Endodermal cell (in vitro differentiated cells): ENCODE measurements around the gene CDK13. TPM values are rescaled to one million over a fixed set of nuclear protein-coding genes. Genes with fewer than 3 reads are reported as not detected.

Experiments
- DNase-seq: peaks from one replicate; pipeline ENCODE4 v3.0.0-alpha.2; 2017
- H3K27ac ChIP-seq: 2 replicates; pipeline ENCODE4 v1.5.1; 2013; ENCODE audit warnings: mild to moderate bottlenecking, low read depth, low read length, moderate library complexity
- H3K27me3 ChIP-seq: 2 replicates; pipeline ENCODE4 v1.6.1; 2013; ENCODE audit warnings: mild to moderate bottlenecking, low read length, moderate library complexity; ENCODE audit not compliant: insufficient read depth, control insufficient read depth, poor library complexity, severe bottlenecking
- H3K36me3 ChIP-seq: 2 replicates; pipeline ENCODE4 v1.7.0; 2013; ENCODE audit warnings: mild to moderate bottlenecking, low read length, moderate library complexity; ENCODE audit not compliant: control insufficient read depth, insufficient read depth
- H3K4me1 ChIP-seq: one replicate; pipeline ENCODE4 v1.7.0; 2013; ENCODE audit warnings: low read length; ENCODE audit not compliant: control insufficient read depth, insufficient read depth
- H3K4me3 ChIP-seq: 2 replicates; pipeline ENCODE4 v1.5.1; 2013; ENCODE audit warnings: mild to moderate bottlenecking, low read length, moderate library complexity
- H3K9ac ChIP-seq: 2 replicates; pipeline ENCODE4 v1.6.1; 2013; ENCODE audit warnings: mild to moderate bottlenecking, low read length, moderate library complexity; ENCODE audit not compliant: poor library complexity, severe bottlenecking; ENCODE audit errors: extremely low read depth
- H3K9me3 ChIP-seq: 2 replicates; pipeline ENCODE4 v1.6.1; 2013; ENCODE audit warnings: mild to moderate bottlenecking, low read length, moderate library complexity; ENCODE audit not compliant: control insufficient read depth
- H3K27ac Mint-ChIP-seq: 2 replicates; pipeline ENCODE4 v1.8.0; 2020; ENCODE audit warnings: mixed read lengths
- H3K27me3 Mint-ChIP-seq: 2 replicates; pipeline ENCODE4 v1.8.0; 2021; ENCODE audit warnings: mild to moderate bottlenecking, mixed read lengths; ENCODE audit not compliant: insufficient read depth
- H3K36me3 Mint-ChIP-seq: 2 replicates; pipeline ENCODE4 v1.8.0; 2020; ENCODE audit warnings: low read depth, mixed read lengths
- H3K4me1 Mint-ChIP-seq: 2 replicates; pipeline ENCODE4 v1.8.0; 2020; ENCODE audit warnings: mixed read lengths
- H3K4me3 Mint-ChIP-seq: 2 replicates; pipeline ENCODE4 v1.8.0; 2020; ENCODE audit warnings: mild to moderate bottlenecking, moderate library complexity, mixed read lengths
- H3K9me3 Mint-ChIP-seq: 2 replicates; pipeline ENCODE4 v1.8.0; 2020; ENCODE audit warnings: mild to moderate bottlenecking, mixed read lengths
- WGBS, 2 experiments: methylation state at CpG; one replicate each; pipeline versions ENCODE4 v1.1.5 to v1.1.7; 2013; ENCODE audit warnings: missing lambda C conversion rate in 2 of 2, mixed read lengths in 1 of 2; ENCODE audit not compliant: insufficient coverage in 1 of 2, insufficient read length in 1 of 2; 5-methylcytosine and 5-hydroxymethylcytosine counted together
- total RNA-seq, 2 donors: library from RNA; stranded (reverse); fragmentation: NEBNext Ultra II Directional in 1 of 2; extraction: Animal tissue kit (Norgen Biotek cat#: 25700) in 1 of 2; gene quantifications; 2 replicates in 1 of 2; 3 replicates in 1 of 2; pipeline ENCODE4 v1.2.1, GENCODE V29; 2021
- TF ChIP-seq, protein P1 (sequence below): fragments of 200-600 bp; sonication (generic); conservative IDR thresholded peaks from 2 replicates; pipeline ENCODE4 v1.5.0; 2021; ENCODE audit warnings: antibody characterized with exemption, mild to moderate bottlenecking

Gene CDK13
- total RNA-seq, 2 donors from 2014 or later = 60.8 to 77.7 TPM

DNA sequence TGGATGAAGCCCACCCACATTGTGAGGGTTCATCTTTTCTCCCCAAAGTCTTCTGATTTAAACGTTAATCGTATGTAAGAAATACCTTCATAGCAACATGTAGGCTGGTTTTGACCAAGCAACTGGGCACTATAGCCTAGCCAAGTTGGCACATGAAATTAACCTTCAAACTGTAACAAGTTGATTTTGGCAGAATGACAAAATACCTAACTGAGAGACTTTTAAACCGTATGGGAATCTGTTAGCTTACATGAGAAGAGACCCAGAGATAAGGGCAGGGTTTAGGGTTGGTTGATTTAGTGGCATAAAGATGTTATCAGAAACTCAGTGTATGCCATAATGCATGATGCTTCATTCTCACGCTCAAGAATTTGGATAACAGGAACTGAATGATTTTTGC, 69.5 kb downstream of the CDK13 start:
- H3K4me1 Mint-ChIP-seq = peaks cover 6% of the 10 kb centered on the region

DNA sequence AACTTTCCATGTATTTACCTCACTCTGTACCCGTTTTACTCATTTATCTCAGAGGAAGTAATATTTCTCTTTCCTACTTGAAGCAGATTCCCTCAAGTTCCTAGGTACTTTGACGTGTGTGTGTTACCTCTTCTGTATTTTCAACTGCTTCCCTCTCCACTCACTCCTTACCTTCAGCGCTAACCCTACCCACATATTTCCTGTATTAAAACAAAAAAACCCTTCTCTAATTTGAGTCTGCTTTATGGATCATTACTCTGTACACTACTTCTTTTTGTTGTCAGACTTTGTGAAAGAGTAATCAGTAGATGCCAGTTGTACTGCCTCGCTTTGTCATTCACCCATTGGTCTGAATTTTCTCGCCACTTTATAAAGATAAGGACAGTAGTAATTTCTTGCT, 74.0 kb downstream of the CDK13 start:
- no peak overlapping the region for H3K27ac Mint-ChIP-seq
- Histone ChIP-seq H3K27ac (no peak overlapping the region), H3K9me3 (peaks cover 8% of the 10 kb centered on the region), H3K9ac (no peak overlapping the region), H3K4me1 (no peaks in the 10 kb centered on the region), H3K4me3 (no peak overlapping the region), H3K36me3 (peaks cover 34% of the 10 kb centered on the region), H3K27me3 (no peaks in the 10 kb centered on the region)
- DNase-seq = no peak
- no peaks in the 10 kb centered on the region for H3K27me3 Mint-ChIP-seq
- H3K4me1 Mint-ChIP-seq = no peaks in the 10 kb centered on the region
- H3K9me3 Mint-ChIP-seq = no peaks in the 10 kb centered on the region
- H3K36me3 Mint-ChIP-seq = peaks cover 51% of the 10 kb centered on the region
- TF ChIP-seq, protein P1, sequence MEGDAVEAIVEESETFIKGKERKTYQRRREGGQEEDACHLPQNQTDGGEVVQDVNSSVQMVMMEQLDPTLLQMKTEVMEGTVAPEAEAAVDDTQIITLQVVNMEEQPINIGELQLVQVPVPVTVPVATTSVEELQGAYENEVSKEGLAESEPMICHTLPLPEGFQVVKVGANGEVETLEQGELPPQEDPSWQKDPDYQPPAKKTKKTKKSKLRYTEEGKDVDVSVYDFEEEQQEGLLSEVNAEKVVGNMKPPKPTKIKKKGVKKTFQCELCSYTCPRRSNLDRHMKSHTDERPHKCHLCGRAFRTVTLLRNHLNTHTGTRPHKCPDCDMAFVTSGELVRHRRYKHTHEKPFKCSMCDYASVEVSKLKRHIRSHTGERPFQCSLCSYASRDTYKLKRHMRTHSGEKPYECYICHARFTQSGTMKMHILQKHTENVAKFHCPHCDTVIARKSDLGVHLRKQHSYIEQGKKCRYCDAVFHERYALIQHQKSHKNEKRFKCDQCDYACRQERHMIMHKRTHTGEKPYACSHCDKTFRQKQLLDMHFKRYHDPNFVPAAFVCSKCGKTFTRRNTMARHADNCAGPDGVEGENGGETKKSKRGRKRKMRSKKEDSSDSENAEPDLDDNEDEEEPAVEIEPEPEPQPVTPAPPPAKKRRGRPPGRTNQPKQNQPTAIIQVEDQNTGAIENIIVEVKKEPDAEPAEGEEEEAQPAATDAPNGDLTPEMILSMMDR = no peak
- no peak overlapping the region for H3K4me3 Mint-ChIP-seq
- 94 to 96% methylated on average over 4 to 5 of the region's 5 CpGs for WGBS, 2 experiments

More for the DNA sequence above, 69.5 kb downstream of the CDK13 start:
- Histone ChIP-seq H3K27me3 (no peaks in the 10 kb centered on the region), H3K4me3 (no peak overlapping the region), H3K9me3 (peaks cover 7% of the 10 kb centered on the region), H3K4me1 (peaks cover 3% of the 10 kb centered on the region), H3K27ac (no peak overlapping the region), H3K36me3 (peaks cover 37% of the 10 kb centered on the region), H3K9ac (no peak overlapping the region)
- no peak overlapping the region for H3K27ac Mint-ChIP-seq
- peaks cover 41% of the 10 kb centered on the region for H3K36me3 Mint-ChIP-seq
- no peaks in the 10 kb centered on the region for H3K27me3 Mint-ChIP-seq
- no peaks in the 10 kb centered on the region for H3K9me3 Mint-ChIP-seq
- no peak for DNase-seq
- TF ChIP-seq, protein P1 = no peak
- 85 to 92% methylated on average over 4 of the region's 4 CpGs for WGBS, 2 experiments
- H3K4me3 Mint-ChIP-seq = no peak overlapping the region

DNA sequence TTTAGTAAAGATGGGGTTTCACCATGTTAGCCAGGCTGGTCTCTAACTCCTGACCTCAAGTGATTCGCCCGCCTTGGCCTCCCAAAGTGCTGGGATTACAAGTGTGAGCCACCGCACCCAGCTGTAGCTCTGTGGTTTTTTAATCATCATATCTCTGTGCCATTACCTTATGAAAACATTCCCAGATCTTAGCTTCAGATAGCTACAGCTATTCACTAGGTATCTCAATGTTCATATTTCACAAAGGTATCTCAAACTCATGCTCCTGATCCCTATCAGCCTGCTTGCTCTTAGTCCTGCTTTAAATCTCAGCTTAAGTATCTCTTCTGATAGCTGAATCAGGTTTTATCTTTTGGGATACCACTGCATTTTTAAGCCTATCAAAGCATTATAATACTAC, 74.8 kb downstream of the CDK13 start:
- WGBS, 2 experiments = 99 to 100% methylated on average over 1 to 3 of the region's 3 CpGs
- Mint-ChIP-seq H3K27me3 (no peaks in the 10 kb centered on the region), H3K4me1 (no peaks in the 10 kb centered on the region), H3K9me3 (no peaks in the 10 kb centered on the region), H3K4me3 (no peak overlapping the region), H3K36me3 (peaks cover 52% of the 10 kb centered on the region), H3K27ac (no peak overlapping the region)
- no peak for DNase-seq
- no peak overlapping the region for H3K4me3 ChIP-seq
- no peaks in the 10 kb centered on the region for H3K4me1 ChIP-seq
- no peak overlapping the region for H3K9ac ChIP-seq
- no peak overlapping the region for H3K27ac ChIP-seq
- H3K36me3 ChIP-seq = peaks cover 28% of the 10 kb centered on the region
- peaks cover 8% of the 10 kb centered on the region for H3K9me3 ChIP-seq
- H3K27me3 ChIP-seq = no peaks in the 10 kb centered on the region
- TF ChIP-seq, protein P1 = no peak
